ENCODE data around the gene ZNF83. TPM values are rescaled to one million over a fixed set of nuclear protein-coding genes. Genes with fewer than 3 reads are reported as not detected.

The ZNF83 gene
- total RNA-seq, 4 donors from 2014 or later, result 2.8 to 8.0 (median 4.0) TPM

GRCh38 chr19:52659013-52659412 lies 20.9 kb upstream of the ZNF83 start:
- in situ Hi-C loops (cut with MboI; ENCODE audit: low sequenced_read_pairs in 4 of 4) (no loop called here), intact Hi-C loops (cut with DNase I; ENCODE audit: low total_unique reads) (no loop called here)
- Histone ChIP-seq H3K4me1 (no peaks in the 10 kb centered on the region), H3K36me3 (no peaks in the 10 kb centered on the region), H3K9me3 (no peaks in the 10 kb centered on the region), H3K27me3 (no peaks in the 10 kb centered on the region), H3K27ac (no peak overlapping the region), H3K4me3 (no peak overlapping the region)
- DNase-seq (no peak), ATAC-seq (no peak)
- TF ChIP-seq CTCF (IDR thresholded peaks at IDR 0.05 in 4 of 5, conservative IDR thresholded peaks at IDR 0.05 in 1 of 5) (no peak), POLR2A (IDR thresholded peaks at IDR 0.05) (no peak)

GRCh38 chr19:52658595-52658994 lies 20.4 kb upstream of the ZNF83 start:
- no peak overlapping the region for H3K4me3 ChIP-seq
- no peaks in the 10 kb centered on the region for H3K36me3 ChIP-seq
- H3K9me3 ChIP-seq, result no peaks in the 10 kb centered on the region
- TF ChIP-seq CTCF (IDR thresholded peaks at IDR 0.05 in 4 of 5, conservative IDR thresholded peaks at IDR 0.05 in 1 of 5) (no peak), POLR2A (IDR thresholded peaks at IDR 0.05) (no peak)
- in situ Hi-C loops (cut with MboI; ENCODE audit: low sequenced_read_pairs in 4 of 4), result no loop called here
- intact Hi-C loops (cut with DNase I; ENCODE audit: low total_unique reads), result no loop called here
- no peaks in the 10 kb centered on the region for H3K27me3 ChIP-seq
- no peaks in the 10 kb centered on the region for H3K4me1 ChIP-seq
- no peak for ATAC-seq
- no peak for DNase-seq
- H3K27ac ChIP-seq, result no peak overlapping the region

DNA sequence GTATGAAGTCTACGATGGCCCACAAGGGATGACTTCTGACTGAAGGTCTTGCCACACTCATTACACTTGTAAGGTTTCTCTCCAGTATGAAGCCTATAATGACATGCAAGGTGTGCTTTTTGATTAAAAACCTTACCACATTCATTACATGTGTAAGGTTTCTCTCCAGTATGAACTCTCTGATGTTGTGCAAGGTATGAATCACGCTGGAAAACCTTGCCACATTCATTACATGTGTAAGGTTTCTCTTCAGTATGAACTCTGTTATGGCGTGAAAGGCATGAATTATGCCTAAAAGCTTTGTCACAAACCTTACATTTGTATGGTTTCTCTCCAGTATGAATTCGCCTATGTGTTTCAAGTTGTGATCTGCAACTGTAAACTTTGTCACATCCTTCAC lies 15.0 kb upstream of the ZNF83 start:
- H3K27ac ChIP-seq, result no peak overlapping the region
- H3K4me1 ChIP-seq, result no peaks in the 10 kb centered on the region
- intact Hi-C loops (cut with DNase I; ENCODE audit: low total_unique reads), result no loop called here
- no peak for TF ChIP-seq CTCF (IDR thresholded peaks at IDR 0.05 in 4 of 5, conservative IDR thresholded peaks at IDR 0.05 in 1 of 5)
- no peak for TF ChIP-seq POLR2A (IDR thresholded peaks at IDR 0.05)
- no peak for DNase-seq
- in situ Hi-C loops (cut with MboI; ENCODE audit: low sequenced_read_pairs in 4 of 4), result no loop called here
- no peaks in the 10 kb centered on the region for H3K27me3 ChIP-seq
- no peaks in the 10 kb centered on the region for H3K9me3 ChIP-seq
- H3K4me3 ChIP-seq, result no peak overlapping the region
- peaks cover 0 to 4% of the 10 kb centered on the region in 2 donors for H3K36me3 ChIP-seq
- no peak for ATAC-seq

DNA sequence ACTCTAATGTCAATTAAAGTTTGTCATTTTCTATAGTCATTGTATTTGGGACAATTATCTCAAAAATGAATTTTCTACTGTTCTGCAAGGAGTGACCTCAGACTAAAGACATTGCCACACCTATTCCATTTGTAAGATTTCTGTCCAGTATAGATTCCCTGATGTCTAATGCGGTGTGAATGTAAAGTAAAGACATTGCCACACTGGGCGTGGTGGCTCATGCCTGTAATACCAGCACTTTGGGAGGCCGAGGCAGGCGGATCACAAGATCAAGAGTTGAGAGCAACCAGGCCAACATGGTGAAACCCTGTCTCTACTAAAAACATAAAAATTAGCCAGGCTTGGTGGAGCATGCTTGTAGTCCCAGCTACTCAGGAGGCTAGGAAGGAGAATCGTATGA lies 13.8 kb upstream of the ZNF83 start:
- Histone ChIP-seq H3K27ac (no peak overlapping the region), H3K4me1 (no peaks in the 10 kb centered on the region), H3K27me3 (no peaks in the 10 kb centered on the region), H3K9me3 (no peaks in the 10 kb centered on the region), H3K4me3 (no peak overlapping the region), H3K36me3 (peaks cover 0 to 4% of the 10 kb centered on the region in 2 donors)
- no peak for ATAC-seq
- no peak for DNase-seq
- intact Hi-C loops (cut with DNase I; ENCODE audit: low total_unique reads) (no loop called here), in situ Hi-C loops (cut with MboI; ENCODE audit: low sequenced_read_pairs in 4 of 4) (no loop called here)
- no peak for TF ChIP-seq CTCF (IDR thresholded peaks at IDR 0.05 in 4 of 5, conservative IDR thresholded peaks at IDR 0.05 in 1 of 5)
- no peak for TF ChIP-seq POLR2A (IDR thresholded peaks at IDR 0.05)

- no peak overlapping the region for H3K4me3 ChIP-seq
- no peaks in the 10 kb centered on the region for H3K9me3 ChIP-seq
- in situ Hi-C loops (cut with MboI; ENCODE audit: low sequenced_read_pairs in 4 of 4), result no loop called here
- H3K4me1 ChIP-seq, result no peaks in the 10 kb centered on the region
- no peak for ATAC-seq
- H3K27me3 ChIP-seq, result no peaks in the 10 kb centered on the region
- H3K36me3 ChIP-seq, result peaks cover 0 to 4% of the 10 kb centered on the region in 2 donors
- no peak for TF ChIP-seq POLR2A (IDR thresholded peaks at IDR 0.05)
- no peak for TF ChIP-seq CTCF (IDR thresholded peaks at IDR 0.05 in 4 of 5, conservative IDR thresholded peaks at IDR 0.05 in 1 of 5)
- no peak for DNase-seq
- no peak overlapping the region for H3K27ac ChIP-seq
- intact Hi-C loops (cut with DNase I; ENCODE audit: low total_unique reads), result no loop called here
Measured at GRCh38 chr19:52648336-52649016, 10.3 kb upstream of the ZNF83 start.

Measured in gastrocnemius medialis (tissue), 4 donors.